Measurements from ENCODE around the gene MCFD2.

The MCFD2 gene

GRCh38 chr2:46872902-46873603 lies 42.6 kb downstream of the MCFD2 start:
- DNase-seq, result no peak

DNA sequence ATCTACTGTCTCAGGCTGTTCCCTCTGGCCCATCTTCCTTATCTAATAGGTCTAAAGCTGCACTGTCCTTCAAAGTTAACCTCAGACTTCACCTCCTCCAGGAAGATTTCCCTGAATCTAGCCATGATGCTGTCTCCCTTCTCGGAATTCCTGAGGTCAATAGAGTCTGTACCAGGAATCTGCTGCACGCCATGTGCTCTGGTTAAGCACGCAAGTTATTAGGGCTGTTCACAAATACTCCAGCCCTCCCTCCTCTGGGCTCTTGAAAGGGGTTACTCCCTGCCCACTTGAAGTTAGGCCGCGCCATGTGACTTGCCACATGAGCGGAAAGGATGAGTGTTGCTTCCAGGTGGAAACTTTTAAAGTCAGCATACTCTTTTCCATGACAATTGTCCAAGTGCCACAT lies 43.6 kb downstream of the MCFD2 start:
- no peak for DNase-seq

DNA sequence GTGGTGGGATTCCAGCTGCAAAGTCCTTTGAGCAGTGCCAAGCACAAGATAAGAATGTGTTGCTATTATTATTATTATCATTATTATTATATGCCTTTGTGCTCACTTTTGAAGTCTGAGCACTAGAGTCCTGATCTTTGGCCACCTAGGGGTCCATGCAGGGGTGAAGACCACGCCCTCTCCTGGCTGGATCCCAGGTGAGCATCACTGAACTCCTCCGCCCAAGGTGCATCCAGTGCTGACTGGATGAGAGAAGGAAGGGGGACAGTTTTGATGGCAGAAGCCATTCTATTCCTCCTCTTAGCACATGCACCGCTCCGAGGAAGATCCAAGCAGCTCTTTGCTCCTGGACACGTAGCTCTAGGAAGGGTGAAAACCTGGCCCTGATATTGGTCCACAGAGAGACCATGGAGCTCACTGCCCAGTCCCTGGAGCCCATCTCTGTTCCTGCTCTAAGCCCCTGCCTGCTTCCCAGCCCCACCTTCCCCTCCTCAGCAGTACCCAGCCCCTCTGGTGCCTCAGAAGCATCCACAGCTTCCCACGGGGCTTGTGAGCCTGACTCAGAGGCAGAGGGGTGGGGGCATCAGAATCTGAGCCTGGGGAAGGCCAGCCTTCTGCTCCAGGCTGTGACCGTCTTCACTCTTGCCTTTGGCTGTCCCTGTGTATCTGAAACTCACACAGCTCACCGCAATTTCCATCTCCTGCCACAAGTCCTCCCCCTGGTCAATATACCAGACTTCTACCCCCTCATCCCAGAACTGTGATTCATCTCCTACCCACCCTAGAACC lies 45.4 kb downstream of the MCFD2 start:
- DNase-seq, result no peak

DNA sequence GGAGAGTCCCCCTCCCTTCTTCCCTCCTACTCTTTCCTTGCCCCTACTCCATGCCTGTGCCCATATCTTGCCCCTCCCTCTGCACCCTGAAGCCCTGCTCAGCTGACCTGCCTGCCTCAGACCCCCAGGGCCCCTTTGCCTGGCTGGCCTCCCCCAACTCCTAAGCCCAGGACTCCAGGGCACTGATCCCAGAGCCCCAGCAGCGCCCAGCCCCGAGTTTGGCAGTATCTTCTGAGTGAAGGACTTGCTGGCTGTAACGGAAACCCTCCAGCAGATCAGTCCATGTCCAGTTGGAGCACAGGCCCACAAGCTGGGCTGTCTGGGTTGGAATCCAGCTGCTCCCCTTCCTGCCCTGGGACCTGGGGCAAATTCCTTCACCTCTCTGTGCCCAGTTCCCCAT lies 46.0 kb downstream of the MCFD2 start:
- no peak for DNase-seq

DNA sequence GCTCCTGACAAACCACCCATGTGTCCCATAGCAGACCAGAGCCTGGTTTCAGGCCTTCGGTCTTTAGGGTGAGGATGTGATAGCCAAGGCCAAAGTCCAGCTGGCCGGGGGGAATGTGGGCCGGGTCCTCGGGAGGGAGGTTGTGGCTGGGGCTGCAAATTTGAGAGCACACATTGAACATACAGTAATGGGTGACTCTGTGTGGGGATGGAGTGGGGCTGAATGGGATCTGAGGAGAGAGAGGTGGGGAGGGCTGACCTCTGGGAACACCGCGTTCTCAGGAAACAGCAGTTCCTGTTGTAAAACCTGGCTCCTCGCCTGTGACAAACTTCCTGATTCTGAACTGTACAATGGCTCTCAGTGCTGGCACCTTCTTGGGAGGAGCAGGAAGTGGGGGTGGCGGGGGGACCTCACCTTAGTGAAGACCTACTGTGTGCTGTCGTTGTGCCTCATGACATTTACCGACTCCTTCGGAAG lies 48.8 kb downstream of the MCFD2 start:
- no peak for DNase-seq

DNA sequence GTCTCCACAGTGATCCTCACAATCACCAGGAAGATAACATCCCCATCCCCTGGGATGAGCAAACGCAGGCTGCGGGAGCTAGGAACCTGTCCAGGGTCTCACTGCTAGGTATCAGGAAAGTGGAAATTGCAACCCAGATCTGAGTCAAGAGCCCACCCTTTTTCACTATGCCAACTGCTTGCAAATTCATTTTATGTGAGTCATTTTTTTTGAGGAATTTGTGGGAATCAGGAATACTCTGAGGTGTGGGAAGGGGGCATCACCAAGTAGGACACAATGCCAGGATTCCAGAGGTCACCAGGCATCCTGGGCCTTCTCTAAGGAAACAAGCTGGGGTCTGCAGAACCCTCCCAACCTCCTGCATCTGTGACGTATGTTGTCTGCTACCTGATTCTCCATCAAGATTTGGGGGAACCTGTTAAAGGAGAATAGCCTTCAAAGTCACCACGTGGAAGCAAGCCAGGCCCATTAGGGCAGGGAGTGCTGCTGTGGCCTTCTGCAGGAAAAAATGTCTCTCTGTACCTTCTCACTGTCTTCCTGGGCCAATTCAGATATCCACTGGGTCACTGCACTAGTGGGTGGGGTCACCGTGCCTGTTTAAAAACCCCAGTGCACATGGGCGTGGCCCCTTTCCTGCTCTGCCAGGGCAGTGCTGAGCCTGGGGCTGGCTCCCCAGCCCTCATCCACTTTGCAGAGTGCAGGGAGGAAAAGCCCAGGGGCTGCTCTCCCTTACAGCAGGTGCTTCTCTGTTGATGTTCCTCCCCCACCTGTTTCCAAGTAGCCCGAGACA lies 50.2 kb downstream of the MCFD2 start:
- DNase-seq, result no peak

GRCh38 chr2:46863882-46864281 lies 51.7 kb downstream of the MCFD2 start:
- no peak for DNase-seq

- DNase-seq, result no peak
Measured at GRCh38 chr2:46862514-46862913, 53.1 kb downstream of the MCFD2 start.

GRCh38 chr2:46861916-46862315 lies 53.7 kb downstream of the MCFD2 start:
- DNase-seq, result no peak

DNA sequence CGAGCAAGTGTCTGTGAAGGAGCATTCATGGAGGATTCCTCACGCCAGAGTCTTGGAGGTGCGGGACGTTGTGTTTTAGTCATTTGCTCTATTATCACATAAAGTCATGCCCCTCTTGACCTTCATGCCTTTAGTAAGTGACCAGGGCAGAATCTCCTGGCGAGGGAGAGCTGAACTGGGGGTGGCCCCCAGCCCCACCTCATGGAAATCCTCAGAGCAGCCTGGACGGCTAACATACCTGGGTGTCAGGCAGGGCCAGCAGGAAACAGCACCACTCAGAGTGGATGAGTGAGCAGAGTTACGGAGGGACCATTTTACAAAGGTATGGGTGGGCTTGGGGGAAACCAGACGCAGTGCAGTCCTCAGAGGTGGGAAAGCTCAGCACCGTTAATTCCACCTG lies 56.1 kb downstream of the MCFD2 start:
- no peak for DNase-seq

GRCh38 chr2:46858702-46859090 lies 56.9 kb downstream of the MCFD2 start:
- no peak for DNase-seq

GRCh38 chr2:46857871-46858701 lies 57.5 kb downstream of the MCFD2 start:
- DNase-seq, result no peak

DNA sequence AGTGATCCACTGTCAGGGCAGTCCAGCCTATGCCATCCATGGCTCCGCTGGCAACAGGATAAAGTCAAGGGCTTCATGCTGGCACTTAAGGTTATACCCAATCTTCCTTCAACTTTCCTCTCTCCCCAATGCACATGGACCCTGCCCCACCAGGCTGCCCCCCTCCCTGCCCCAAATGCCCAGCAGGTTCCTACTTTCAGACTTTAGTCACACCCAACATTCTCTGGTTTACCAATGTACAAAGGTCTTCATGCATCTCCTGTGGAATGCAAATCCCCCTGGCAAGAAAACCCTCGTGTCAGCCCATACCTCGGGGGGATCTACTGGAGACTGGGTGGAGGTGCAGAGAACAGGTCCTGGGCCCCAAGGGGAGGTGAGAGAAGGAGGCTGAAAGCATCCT lies 59.3 kb downstream of the MCFD2 start:
- DNase-seq, result no peak

DNA sequence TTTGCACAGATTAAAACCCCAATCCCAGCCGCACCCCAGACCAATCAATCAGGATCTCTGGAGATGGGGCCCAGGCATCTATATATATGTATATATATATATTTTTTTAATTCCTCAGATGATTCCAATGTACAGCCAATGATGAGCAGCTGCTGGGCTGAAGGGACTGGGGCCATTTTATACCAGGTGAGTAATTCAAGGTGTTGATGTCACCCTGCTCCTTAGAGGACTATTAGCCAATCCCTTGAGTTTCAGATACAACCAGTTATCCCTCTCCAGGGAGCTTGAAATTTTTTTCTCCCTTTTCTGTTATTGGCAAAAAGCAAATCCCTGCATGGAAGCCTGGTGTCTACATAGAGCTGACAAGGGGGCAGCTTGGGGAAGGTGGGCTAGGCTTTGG lies 59.8 kb downstream of the MCFD2 start:
- no peak for DNase-seq

- DNase-seq, result no peak
Measured at GRCh38 chr2:46854260-46854659, 61.3 kb downstream of the MCFD2 start.

DNA sequence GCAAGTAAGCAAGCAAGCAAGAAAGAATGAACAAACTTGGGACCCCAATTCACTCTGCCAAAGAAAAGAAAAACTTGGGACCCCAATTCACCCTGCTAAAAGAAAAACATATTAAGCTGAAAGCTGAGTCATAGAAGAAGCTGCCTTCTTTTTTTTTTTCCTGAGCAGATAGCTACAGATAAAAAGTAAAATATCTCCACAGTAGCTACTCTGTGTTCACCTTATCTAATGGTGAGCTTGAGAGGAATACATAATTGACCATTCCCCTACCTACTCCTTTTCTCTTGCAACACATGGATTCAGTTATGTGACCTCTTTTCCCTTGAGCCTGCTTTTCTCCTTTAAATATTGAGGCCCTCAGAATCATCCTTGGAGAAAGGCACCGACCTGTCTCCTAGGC lies 63.0 kb downstream of the MCFD2 start:
- no peak for DNase-seq

DNA sequence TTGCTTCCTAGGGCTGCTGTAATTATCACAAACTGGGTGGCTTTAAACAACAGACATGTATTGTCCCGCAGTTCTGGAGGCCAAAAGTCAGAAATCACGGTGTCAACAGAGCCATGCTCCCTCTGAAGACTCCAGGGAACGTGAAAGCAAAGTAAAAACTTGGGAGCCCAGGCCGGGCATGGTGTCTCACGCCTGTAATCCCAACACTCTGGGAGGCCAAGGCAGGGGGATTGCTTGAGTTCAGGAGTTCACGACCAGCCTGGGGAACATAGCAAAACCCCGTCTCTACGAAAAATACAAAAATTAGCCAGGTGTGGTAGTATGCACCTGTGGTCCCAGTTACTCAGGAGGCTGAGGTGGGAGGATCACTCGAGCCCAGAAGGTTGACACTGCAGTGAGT lies 63.5 kb downstream of the MCFD2 start:
- DNase-seq, result no peak

Measured in effector CD4-positive, alpha-beta T cell (primary cell).